Measurements from ENCODE around the gene BGN.

GRCh38 chrX:153522259-153522658, 27.5 kb downstream of the BGN start:
- no peak for TF ChIP-seq CTCF (IDR thresholded peaks at IDR 0.05)
- TF ChIP-seq EZH2 (IDR thresholded peaks at IDR 0.05; ENCODE audit: borderline replicate concordance, insufficient read depth, low read depth, low read length, poor library complexity, severe bottlenecking): no peak
